Stimulated activated CD8-positive, alpha-beta memory T cell treated with anti-CD3 and anti-CD28 coated beads, Interleukin-7, amount 100 ng/mL, for 4 hours (primary cell): ENCODE data around the gene SDCBP2.

Source experiments
- DNase-seq, 2 donors: peaks; one replicate each; pipeline ENCODE4 v3.0.0-alpha.2; 2020; ENCODE audit warnings: low read depth in 2 of 2

The SDCBP2 gene

DNA sequence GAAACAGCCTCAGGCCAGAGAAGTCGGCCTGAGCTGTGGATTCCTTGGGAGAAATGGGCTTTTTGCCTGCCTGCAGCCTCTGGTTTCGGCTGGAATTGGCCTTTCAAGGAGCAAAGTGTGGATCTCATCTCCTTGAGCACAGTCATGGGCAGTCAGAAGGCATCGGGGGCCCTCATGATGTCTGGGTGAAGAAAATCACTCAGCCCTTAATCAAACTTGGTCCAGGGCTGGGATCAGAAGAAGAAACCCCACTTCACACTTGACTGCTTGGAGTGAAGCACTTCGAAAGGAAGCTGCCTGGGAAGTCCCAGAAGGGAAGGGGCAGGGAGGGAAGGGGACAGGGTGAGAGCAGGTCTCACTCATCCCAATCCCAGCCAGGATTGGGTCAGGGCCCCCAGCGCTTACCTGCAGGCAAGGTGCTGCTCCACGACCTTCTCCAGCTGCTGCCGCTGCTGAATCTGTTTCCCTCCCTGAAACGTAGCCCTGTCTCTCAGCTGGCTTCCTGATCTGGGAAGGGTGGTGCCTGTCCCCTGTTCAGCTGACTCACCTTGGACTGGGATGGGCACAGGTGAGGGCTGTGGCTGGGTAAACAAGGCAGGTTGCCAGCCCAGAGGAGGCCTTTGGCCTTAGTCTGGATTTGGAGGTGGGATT lies at the start of gene SDCBP2:
Gene SDCBP2, minus strand, starts transcription at position 460 of the 651 bp plus-strand sequence. CDS start 8,723 bp downstream, outside the sequence.
- DNase-seq, result no peak

DNA sequence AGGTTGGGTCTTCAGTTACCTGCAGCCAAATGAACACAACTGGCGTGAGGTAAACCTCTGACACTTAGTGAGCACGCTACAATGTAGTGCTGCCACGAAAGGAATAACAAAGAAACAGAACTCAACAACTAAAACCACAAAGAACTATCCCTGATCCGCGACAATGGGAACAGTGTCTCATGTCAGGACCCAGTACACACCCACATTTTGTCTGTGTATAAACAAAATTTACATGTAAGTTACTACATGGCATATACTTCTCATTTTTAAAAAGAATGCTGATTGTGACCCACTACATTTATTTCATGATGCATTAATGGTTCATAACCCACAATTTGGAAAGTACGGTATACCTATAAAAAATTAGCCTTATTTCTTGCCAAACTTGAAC lies 49.8 kb upstream of the SDCBP2 start:
- no peak for DNase-seq

DNA sequence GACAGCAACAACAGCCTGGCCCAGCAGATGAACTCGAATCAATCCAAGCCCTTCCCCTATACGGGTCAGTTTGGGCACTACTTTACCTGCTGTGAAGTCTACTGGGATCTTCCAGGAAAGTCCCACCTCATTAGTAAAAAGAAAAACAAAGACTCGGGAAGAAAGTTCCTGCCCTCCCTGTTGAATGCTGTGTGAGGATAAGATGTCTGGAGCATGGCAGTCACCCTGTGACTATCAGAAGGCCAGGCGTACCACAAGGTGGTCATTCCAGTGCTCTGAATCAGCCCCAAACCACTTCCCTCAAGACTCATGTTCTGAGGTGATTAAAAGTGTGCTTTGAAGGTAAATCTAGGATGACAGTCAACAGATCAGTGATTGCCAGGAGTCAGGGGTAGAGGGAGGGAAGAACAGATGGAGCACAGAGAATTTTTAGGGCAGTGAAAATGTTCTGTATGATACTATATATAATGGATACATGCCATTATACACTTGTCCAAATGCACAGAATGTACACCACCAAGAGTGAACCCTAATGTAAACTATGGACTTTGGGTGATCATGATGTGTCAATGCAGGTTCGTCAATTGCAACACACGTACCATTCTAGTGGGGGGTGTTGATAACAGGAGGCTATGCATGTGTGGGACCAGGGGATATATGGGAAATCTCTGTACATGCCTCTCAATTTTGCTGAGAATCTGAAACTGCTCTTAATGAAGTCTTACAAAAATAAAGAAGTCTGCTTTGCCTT lies 49.2 kb upstream of the SDCBP2 start:
- no peak for DNase-seq

GRCh38 chr20:1377341-1377871 lies 48.5 kb upstream of the SDCBP2 start:
- DNase-seq, result no peak

GRCh38 chr20:1376408-1377270 lies 47.7 kb upstream of the SDCBP2 start:
- DNase-seq, result no peak

- no peak for DNase-seq
These were observed 47.1 kb upstream of the SDCBP2 start for GRCh38 chr20:1376007-1376406.

- no peak for DNase-seq
These were observed 46.6 kb upstream of the SDCBP2 start for GRCh38 chr20:1375515-1375914.

DNA sequence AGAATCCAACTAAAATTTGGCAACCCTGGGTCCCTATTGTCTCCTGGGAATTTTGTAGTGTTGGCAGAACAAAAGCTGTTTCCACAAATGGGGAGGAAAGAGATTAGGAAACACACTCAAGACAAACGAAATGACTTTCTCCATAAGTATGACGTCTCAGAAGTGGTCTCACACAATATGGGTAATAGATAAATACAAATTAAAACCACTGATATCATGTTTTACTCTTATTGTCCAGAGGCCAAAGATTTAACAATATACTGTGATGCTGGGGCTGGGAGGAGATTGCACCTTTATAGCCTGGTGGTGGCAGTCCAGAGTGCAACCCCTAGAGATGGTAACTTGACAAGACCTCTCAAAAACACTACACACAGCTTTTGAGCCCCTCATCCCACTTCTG lies 45.3 kb upstream of the SDCBP2 start:
- no peak for DNase-seq

DNA sequence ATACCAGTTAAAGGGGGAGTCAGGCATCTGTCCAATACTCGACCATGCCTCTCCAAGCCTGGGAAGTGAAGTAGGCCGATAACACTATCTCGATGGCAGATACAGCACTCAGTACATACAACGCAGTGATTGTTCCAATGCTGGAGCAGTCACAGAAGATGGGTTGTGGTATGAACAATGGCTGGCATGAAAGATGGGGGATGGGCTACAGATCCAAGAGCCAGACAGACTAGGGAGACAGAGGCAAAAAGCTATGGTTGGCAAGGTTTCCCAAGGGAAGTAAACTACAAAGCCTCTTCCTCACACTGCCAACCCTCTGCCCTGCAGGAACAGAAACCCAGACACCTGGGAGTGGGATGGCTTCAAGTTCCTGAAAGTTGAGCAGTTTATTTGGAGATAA lies 44.7 kb upstream of the SDCBP2 start:
- no peak for DNase-seq

DNA sequence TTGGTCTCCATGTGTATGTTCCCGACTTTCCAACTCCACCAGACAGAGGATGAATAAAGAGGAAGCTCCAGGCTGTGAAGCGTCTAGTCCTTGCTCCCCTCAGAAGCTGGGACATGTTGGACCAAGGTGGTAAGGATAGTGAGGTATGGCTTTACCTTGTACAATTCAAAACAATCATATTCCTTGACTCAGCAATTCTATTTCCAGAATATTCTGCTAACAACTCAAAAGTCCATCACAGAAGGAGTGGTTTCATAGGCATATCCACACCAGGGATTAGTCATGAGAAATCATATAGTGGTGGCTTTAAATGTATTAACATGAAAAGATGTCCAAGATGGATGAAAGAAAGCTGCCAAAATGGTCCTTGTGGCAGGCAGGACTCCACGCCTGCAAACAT lies 44.1 kb upstream of the SDCBP2 start:
- no peak for DNase-seq

DNA sequence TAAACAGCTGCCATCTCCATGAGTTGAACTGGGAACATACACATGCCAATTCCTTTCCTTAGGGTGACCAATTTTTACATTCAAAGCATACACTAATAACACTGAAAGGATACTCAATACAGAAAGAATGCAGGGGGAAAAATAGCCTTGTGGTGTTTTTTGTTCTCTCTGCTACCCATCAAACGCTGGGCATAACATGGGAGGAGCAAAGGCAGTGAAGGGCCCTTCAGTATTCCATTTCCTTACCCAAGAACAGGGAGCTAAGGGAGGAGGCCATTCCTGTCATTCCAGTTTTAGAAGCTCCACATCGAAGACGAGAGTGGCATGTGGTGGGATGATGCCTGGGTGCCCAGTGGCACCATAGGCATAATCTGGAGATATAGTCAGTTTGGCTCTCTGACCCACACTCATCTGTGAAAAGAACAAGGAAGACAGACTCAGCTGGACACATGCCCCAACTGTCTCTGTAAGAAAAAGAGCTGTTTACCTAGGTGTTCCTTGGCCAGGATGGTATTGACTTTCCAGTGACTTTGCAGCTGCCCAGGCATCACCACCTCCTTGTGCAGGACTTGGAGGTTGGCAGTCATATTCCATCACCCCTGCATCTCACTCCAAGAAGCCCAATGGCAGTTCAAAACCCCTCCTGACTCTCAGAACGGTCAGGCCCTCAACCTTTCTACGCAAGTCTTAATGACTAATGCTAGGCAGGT lies 43.0 kb upstream of the SDCBP2 start:
- DNase-seq, result no peak

DNA sequence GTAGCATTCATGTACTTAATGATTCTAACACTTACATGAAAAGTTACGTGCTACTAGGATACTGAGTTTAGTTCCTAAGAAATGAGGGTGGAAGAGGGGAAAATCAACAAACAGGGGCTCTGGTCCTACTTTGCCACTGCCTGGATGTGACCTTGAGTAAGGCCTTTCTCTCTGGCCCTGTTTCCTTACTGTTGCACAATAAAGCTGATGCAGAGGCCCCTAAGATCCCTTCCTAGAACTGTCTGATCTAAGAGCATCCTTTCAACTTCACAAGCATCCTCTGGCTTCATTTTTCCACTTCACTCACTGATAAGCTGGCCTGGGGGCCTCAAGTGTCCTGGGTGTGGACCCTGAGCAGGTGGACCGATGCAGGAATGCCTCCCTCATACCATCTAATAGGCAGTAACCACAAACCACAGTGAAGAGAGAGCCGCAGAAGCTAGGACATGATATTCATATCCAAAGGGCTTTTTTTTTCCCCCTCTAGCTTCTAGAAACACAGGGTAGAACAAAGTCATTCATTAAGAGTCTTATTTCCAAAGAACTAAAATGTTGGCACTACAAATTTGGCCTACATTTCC lies 42.4 kb upstream of the SDCBP2 start:
- no peak for DNase-seq

GRCh38 chr20:1370548-1371110 lies 41.7 kb upstream of the SDCBP2 start:
- DNase-seq, result no peak

- DNase-seq, result no peak
These were observed 41.0 kb upstream of the SDCBP2 start for GRCh38 chr20:1369970-1370369.

DNA sequence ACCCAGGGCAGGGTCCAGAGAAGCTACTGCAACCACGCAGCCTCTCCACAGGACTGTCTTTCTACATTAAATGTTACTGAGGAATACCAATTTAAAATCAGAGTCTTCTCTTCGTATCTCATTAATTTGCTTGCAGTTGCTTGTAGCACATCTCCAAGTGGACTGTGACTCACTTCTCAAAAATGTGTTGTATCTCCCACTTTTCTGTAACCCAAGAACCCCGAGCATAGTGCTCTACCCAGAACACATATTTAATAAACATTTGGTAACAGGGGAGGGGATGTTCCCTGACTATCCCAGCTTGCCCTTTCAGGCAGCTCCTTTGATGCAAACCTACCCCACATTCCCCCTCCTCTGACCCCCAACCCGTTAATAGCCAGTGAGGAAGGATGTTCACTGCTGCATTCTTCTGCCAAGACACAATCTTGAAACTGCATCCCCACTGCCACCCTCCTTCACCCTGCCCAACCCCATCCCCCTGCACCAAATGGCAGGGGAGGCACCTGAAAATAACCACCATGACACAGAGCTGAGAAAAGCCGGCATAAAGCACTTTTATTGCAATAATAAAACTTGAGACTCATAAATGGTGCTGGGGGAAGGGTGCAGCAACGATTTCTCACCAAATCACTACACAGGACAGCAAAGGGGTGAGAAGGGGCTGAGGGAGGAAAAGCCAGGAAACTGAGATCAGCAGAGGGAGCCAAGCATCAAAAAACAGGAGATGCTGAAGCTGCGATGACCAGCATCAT lies 39.7 kb upstream of the SDCBP2 start:
- DNase-seq, result no peak

GRCh38 chr20:1367479-1367878 lies 38.5 kb upstream of the SDCBP2 start:
- DNase-seq, result no peak

DNA sequence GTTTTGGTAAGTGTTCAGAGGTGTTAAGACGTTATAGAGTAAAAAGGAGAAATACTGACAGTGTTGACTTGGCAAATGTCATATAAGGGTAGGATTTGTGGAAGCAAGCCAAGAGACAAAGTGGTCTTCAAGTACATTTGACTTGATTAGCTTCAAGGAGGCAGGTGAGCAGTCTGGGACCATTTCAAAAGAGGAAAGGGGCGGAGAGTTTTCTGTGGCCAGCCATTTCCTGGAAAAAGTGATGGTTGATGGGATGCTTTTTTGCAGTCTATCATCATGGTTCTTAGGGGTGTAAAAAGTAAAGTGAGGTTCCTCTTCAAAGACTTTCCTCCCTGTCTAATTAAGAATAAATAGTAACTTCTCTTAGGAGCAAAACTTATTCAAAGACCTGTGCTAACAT lies 35.2 kb upstream of the SDCBP2 start:
- DNase-seq, result peak in 1 of 2 donors; percentile 28

DNA sequence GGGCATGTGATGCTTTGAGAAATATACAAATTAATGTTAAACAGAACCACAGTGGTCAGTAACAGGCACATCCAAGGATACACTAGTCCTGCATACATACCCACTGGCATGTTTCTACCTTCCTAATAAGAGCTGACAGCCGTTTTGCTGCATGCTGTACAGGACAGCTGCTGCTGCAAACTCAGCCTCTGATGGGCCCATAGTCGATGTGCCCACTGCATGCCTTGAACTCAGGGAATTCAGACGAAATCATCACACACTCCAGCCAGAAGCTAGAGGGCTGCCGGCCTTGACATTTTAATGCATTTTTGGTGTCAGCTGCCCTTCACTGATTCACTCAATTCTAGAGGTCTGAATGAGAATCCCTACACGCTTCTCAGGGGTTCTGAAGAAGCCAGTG lies 34.6 kb upstream of the SDCBP2 start:
- no peak for DNase-seq

DNA sequence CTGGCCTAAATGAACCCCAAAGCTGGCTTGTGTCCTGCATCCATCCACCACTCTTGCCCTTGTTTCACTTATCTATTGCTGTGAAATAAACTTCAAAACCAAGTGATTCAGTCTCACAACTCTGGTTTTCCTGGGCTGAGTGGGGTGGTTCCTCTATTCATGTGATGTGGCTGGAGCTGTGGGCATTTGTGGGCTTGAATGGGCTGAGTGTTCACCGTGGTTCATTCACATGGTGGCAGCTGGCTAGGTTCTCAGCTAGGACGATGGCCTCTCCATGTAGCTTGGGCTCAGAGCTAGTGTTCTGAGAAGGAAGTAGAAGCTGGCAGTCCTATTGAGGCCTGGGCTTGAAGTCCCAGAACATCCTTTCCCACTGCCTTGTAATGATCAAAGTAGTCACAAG lies 33.5 kb upstream of the SDCBP2 start:
- DNase-seq, result no peak
